K562 (cell line): ENCODE results near the gene FOXJ2. TPM values are rescaled to one million over a fixed set of nuclear protein-coding genes. Genes with fewer than 3 reads are reported as not detected.
A peak's percentile ranks its signal among the peaks of the same experiment; 100 is the strongest.

Source experiments
- ATAC-seq: fragments of 200-7000 bp; cut with Tn5 transposase; 3 replicates; pipeline ENCODE4 v1.9.1; 2020; ENCODE audit warnings: moderate library complexity
- BruUV-seq: library from RNA; stranded (reverse); fragments of 400-500 nt; replicated peaks from 2 replicates; lab custom pipeline; 2021; lab: Mats Ljungman, UMichigan
- CTCF ChIA-PET: fragments of 300-600 bp; formaldehyde crosslinking; extraction: SDS; loops from one replicate; lab custom pipeline; 2021; ENCODE audit warnings: low intra/inter-chr PET ratio; lab: Yijun Ruan, JAX
- POLR2A ChIA-PET: fragments of 300-600, 350-650 bp; sonication (Branson Sonifier 250); formaldehyde crosslinking; extraction: SDS; loops from one replicate; lab custom pipeline; 2021; ENCODE audit warnings: antibody characterized with exemption, inconsistent platforms; lab: Yijun Ruan, JAX
- DNase-seq, 4 experiments: peaks; one replicate each; pipeline versions ENCODE4 v3.0.0 to v3.0.0-alpha.2; 2011 to 2018; ENCODE audit warnings: low spot score in 3 of 4, mixed read lengths in 3 of 4; ENCODE audit errors: extremely low read depth in 1 of 4
- FAIRE-seq: peaks from 2 replicates; lab custom pipeline; 2011; peaks lifted over from hg19 to GRCh38; lab: Jason Lieb, UNC
- H2AFZ ChIP-seq: 2 replicates; pipeline ENCODE4 v1.6.0; 2011; ENCODE audit warnings: low read depth, low read length, control low read depth, inconsistent platforms
- H3K27ac ChIP-seq: fragments of 200-600 bp; 3 replicates; pipeline ENCODE4 v1.8.0; 2011; ENCODE audit warnings: low read depth, mild to moderate bottlenecking, control low read depth, inconsistent platforms, low read length, moderate library complexity, mixed read lengths; ENCODE audit errors: extremely low read depth
- H3K27me3 ChIP-seq, 2 experiments: fragments of 300-600 bp in 1 of 2; 2 replicates in 1 of 2; 3 replicates in 1 of 2; pipeline versions ENCODE4 v1.6.0 to v1.8.0; 2011; ENCODE audit warnings: inconsistent platforms in 2 of 2, low read length in 2 of 2, mild to moderate bottlenecking in 1 of 2, mixed read lengths in 1 of 2, moderate library complexity in 1 of 2; ENCODE audit not compliant: control insufficient read depth in 2 of 2, insufficient read depth in 2 of 2
- H3K36me3 ChIP-seq: fragments of 300-600 bp; 3 replicates; pipeline ENCODE4 v1.8.0; 2011; ENCODE audit warnings: mild to moderate bottlenecking, low read length, inconsistent platforms; ENCODE audit not compliant: control insufficient read depth, insufficient read depth
- H3K4me1 ChIP-seq, 2 experiments: fragments of 200-600 bp in 1 of 2; replicated peaks in 1 of 2; 2 replicates in 1 of 2; 3 replicates in 1 of 2; pipeline versions ENCODE4 v1.5.1 to v1.8.0; 2011; ENCODE audit warnings: inconsistent platforms in 2 of 2, low read length in 2 of 2, mild to moderate bottlenecking in 1 of 2, mixed read lengths in 1 of 2, moderate library complexity in 1 of 2; ENCODE audit not compliant: control insufficient read depth in 2 of 2, insufficient read depth in 2 of 2
- H3K4me2 ChIP-seq: 2 replicates; pipeline ENCODE4 v1.6.1; 2011; ENCODE audit warnings: low read length, control low read depth, inconsistent platforms, mixed read lengths; ENCODE audit not compliant: insufficient read depth
- H3K4me3 ChIP-seq: fragments of 200-600 bp; sonication (generic), shearing (Covaris generic); 2 replicates; pipeline ENCODE4 v1.5.1; 2016; ENCODE audit warnings: control low read depth, inconsistent platforms
- H3K79me2 ChIP-seq: fragments of 200-600 bp; 3 replicates; pipeline ENCODE4 v1.8.0; 2011; ENCODE audit warnings: low read length, inconsistent platforms; ENCODE audit not compliant: control insufficient read depth, insufficient read depth
- H3K9ac ChIP-seq, 2 experiments: 2 replicates each; pipeline versions ENCODE4 v1.6.0 to v1.6.1; 2011; ENCODE audit warnings: low read depth in 2 of 2, low read length in 2 of 2, control low read depth in 1 of 2, inconsistent platforms in 1 of 2, mild to moderate bottlenecking in 1 of 2, mixed read lengths in 1 of 2; ENCODE audit not compliant: insufficient read depth in 1 of 2
- H3K9me1 ChIP-seq: one replicate; pipeline ENCODE4 v1.6.0; 2011; ENCODE audit warnings: inconsistent platforms, mild to moderate bottlenecking, low read length, moderate library complexity; ENCODE audit not compliant: control insufficient read depth, insufficient read depth
- H3K9me3 ChIP-seq: replicated peaks from 2 replicates; pipeline ENCODE4 v1.5.1; 2011; ENCODE audit warnings: low read depth, low read length, inconsistent platforms; ENCODE audit not compliant: control insufficient read depth, insufficient read depth
- H4K20me1 ChIP-seq: replicated peaks from 2 replicates; pipeline ENCODE4 v1.6.1; 2011; ENCODE audit warnings: low read length, inconsistent platforms, mixed read lengths; ENCODE audit not compliant: control insufficient read depth, insufficient read depth
- CEBPB ChIP-seq: fragments of 450-650 bp; IDR thresholded peaks from 2 replicates; pipeline ENCODE4 v1.6.1; 2016; ENCODE audit warnings: missing genetic modification characterization, missing compliant biosample characterization
- CREBBP ChIP-seq: IDR thresholded peaks from one replicate; pipeline ENCODE4 v1.6.1; 2012; ENCODE audit warnings: low read depth, mild to moderate bottlenecking, control low read depth, inconsistent platforms, low read length
- CXXC5 ChIP-seq: fragments of 250-450 bp; sonication (Bioruptor Pico); IDR thresholded peaks from 2 replicates; pipeline ENCODE4 v1.8.0; 2022; ENCODE audit warnings: inconsistent platforms, mild to moderate bottlenecking, moderate library complexity
- HMG20A ChIP-seq: fragments of 450-650 bp; formaldehyde crosslinking; conservative IDR thresholded peaks from 2 replicates; pipeline ENCODE4 v1.4.0; 2020; ENCODE audit warnings: mild to moderate bottlenecking, mixed read lengths
- SMARCC2 ChIP-seq: fragments of 450-650 bp; IDR thresholded peaks from 2 replicates; pipeline ENCODE4 v1.6.1; 2017; ENCODE audit warnings: antibody characterized with exemption, moderate library complexity, mild to moderate bottlenecking, low read depth
- SRSF9 ChIP-seq: fragments of 200-400 bp; formaldehyde crosslinking; IDR thresholded peaks from 2 replicates; pipeline ENCODE4 v1.6.1; 2017; ENCODE audit warnings: low read depth, low read length, borderline replicate concordance
- U2AF2 ChIP-seq: fragments of 200-400 bp; formaldehyde crosslinking; optimal IDR thresholded peaks from 2 replicates; pipeline ENCODE3; 2017; ENCODE audit warnings: low read depth, mild to moderate bottlenecking, low read length
- ZNF445 ChIP-seq: fragments of 250-450 bp; sonication (Bioruptor Pico); IDR thresholded peaks from 2 replicates; pipeline ENCODE4 v1.4.0; 2020; ENCODE audit warnings: low read depth, mild to moderate bottlenecking, moderate library complexity
- ZNF507 ChIP-seq: conservative IDR thresholded peaks from 2 replicates; pipeline ENCODE4 v1.6.1; 2017; ENCODE audit warnings: missing genetic modification characterization, missing compliant biosample characterization
- WGBS: fragments of 100-300 bp; shearing (Covaris generic); methylation state at CpG from one replicate; pipeline ENCODE4 v1.1.6; 2016; ENCODE audit warnings: low coverage, mixed read lengths; ENCODE audit not compliant: insufficient coverage; ENCODE audit errors: missing lambda C conversion rate; 5-methylcytosine and 5-hydroxymethylcytosine counted together
- in situ Hi-C: fragments of 300-500 bp; cut with MboI; formaldehyde crosslinking; loops from 4 replicates; pipeline ENCODE4 v1.15.0; 2018; ENCODE audit warnings: inconsistent platforms, mixed read lengths
- intact Hi-C: fragments of 100-400 bp; cut with micrococcal nuclease; formaldehyde crosslinking; loops from 2 replicates; pipeline ENCODE4 v1.14.2; 2022
- polyA plus RNA-seq, 8 experiments: library from polyadenylated mRNA; depleted of rRNA in 4 of 8; stranded (reverse) in 5 of 8; unstranded in 3 of 8; fragments of >200 nt; fragmentation: Nextera tagmentation in 2 of 8; fragmentation: Illumina TruSeq in 1 of 8; extraction: Ambion mirVana in 2 of 8; extraction: Trizol in 1 of 8; gene quantifications; 2 replicates each; pipeline versions ENCODE4 v1.2.1 to v1.2.3, GENCODE V29; 2011 to 2014; ENCODE audit warnings: inconsistent platforms in 1 of 8, missing spikeins in 1 of 8
- total RNA-seq, 7 experiments: library from RNA; depleted of rRNA in 6 of 7; stranded (reverse); fragments of >200 nt in 6 of 7; fragmentation: Illumina TruSeq in 2 of 7; extraction: Trizol in 2 of 7; gene quantifications; 2 replicates each; pipeline versions ENCODE4 v1.2.1 to v1.2.3, GENCODE V29; 2011 to 2021; ENCODE audit warnings: low replicate concordance in 1 of 7

The FOXJ2 gene
- total and polyA plus RNA-seq, 9 of the 15 experiments (the other 6 are each of a cell fraction or from before 2014, with no cell fraction given), result 1.0 to 7.5 (median 2.4) TPM

DNA sequence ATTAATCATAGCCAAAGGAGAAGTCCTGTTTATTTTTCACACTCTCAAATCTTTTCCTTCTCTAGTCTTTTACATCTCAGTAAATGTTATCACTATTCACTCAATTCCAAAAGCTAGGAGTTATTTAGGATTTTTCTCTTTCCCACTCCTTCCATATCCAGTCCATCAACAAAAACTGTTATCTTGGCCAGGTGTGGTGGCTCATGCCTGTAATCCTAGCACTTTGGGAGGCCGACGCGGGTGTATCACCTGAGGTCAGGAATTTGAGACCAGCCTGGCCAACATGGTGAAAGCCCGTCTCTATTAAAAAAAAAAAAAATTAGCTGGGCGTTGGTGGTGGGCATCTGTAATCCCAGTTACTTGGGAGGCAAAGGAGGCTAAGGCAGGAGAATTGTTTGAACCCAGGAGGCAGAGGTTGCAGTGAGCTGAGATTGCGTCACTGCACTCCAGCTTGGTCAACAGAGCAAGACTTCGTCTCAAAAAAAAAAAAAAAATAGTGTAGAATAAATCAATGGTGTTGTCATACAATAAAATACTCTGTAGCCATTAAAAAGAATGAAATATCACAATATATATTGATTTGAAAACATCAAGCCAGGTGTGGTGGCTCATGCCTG lies 46.6 kb upstream of the FOXJ2 start:
- H3K4me2 ChIP-seq, result no peak overlapping the region
- ChIA-PET POLR2A (interaction anchor here (0.7 to 1.2 kb wide), 2 partner anchors 21 to 132 kb away, joined by 3 read pairs; no protein-coding TSS in a partner anchor), CTCF (no interaction called here)
- H3K4me3 ChIP-seq, result no peak overlapping the region
- TF ChIP-seq CEBPB (0 out of 2 replicates have a peak, but pooled peaks have one; percentile 12), CREBBP (no peak), SMARCC2 (no peak), U2AF2 (no peak), HMG20A (CRISPR knock-in tag) (no peak), ZNF445 (CRISPR knock-in tag) (no peak), CXXC5 (CRISPR knock-in tag) (no peak), ZNF507 (no peak), SRSF9 (no peak)
- no peak for DNase-seq
- no peaks in the 10 kb centered on the region for H3K9me1 ChIP-seq
- H3K27ac ChIP-seq, result no peak overlapping the region
- H3K9ac ChIP-seq, result no peak overlapping the region
- no peaks in the 10 kb centered on the region for H3K27me3 ChIP-seq
- WGBS, result 68% methylated on average over 6 of the region's 7 CpGs
- no TSS peak for BruUV-seq
- intact Hi-C loops, result no loop called here
- in situ Hi-C loops, result no loop called here
- FAIRE-seq, result no peak
- ATAC-seq, result no peak
- no peaks in the 10 kb centered on the region for H3K36me3 ChIP-seq
- no peak overlapping the region for H2AFZ ChIP-seq
- H4K20me1 ChIP-seq, result no peaks in the 10 kb centered on the region
- H3K9me3 ChIP-seq, result no peaks in the 10 kb centered on the region
- H3K4me1 ChIP-seq, result peaks cover 9 to 12% of the 10 kb centered on the region in 2 experiments; a peak in 4 of 5 replicates
- H3K79me2 ChIP-seq, result no peaks in the 10 kb centered on the region
